Cerebellar cortex (tissue), 1 donor: Measurements from ENCODE around the gene MTMR12.

Experiments used
- DNase-seq: peaks from one replicate; pipeline ENCODE4 v3.0.0-alpha.2; 2015; ENCODE audit warnings: low spot score

Gene MTMR12

GRCh38 chr5:32190095-32190494, 122.6 kb downstream of the MTMR12 start:
- DNase-seq = no peak

GRCh38 chr5:32187675-32188074, 125.1 kb downstream of the MTMR12 start:
- DNase-seq = no peak

- DNase-seq = no peak
These were observed 130.2 kb downstream of the MTMR12 start for GRCh38 chr5:32182463-32183063.
